Colonic mucosa (tissue), 4 donors: ENCODE results near the gene FRMD8. TPM values are rescaled to one million over a fixed set of nuclear protein-coding genes. Genes with fewer than 3 reads are reported as not detected.
A peak's percentile ranks its signal among the peaks of the same experiment; 100 is the strongest.

Experiments used
- DNase-seq: peaks from one replicate; pipeline ENCODE4 v3.0.0-alpha.2; 2020
- H3K27ac ChIP-seq: fragments of 200-600 bp; one replicate; pipeline ENCODE4 v1.8.0; 2021
- H3K27me3 ChIP-seq: fragments of 200-600 bp; one replicate; pipeline ENCODE4 v1.8.0; 2021
- H3K36me3 ChIP-seq: fragments of 200-600 bp; one replicate; pipeline ENCODE4 v1.8.0; 2021
- H3K4me1 ChIP-seq: fragments of 200-600 bp; one replicate; pipeline ENCODE4 v1.8.0; 2021; ENCODE audit warnings: mild to moderate bottlenecking
- H3K4me3 ChIP-seq: fragments of 200-600 bp; one replicate; pipeline ENCODE4 v1.8.0; 2021
- H3K9ac ChIP-seq, 2 donors: one replicate each; pipeline ENCODE4 v1.7.0; 2013; ENCODE audit warnings: control low read depth in 2 of 2, low read depth in 2 of 2, low read length in 2 of 2
- H3K9me3 ChIP-seq: fragments of 200-600 bp; one replicate; pipeline ENCODE4 v1.8.0; 2021
- intact Hi-C: fragments of 100-400 bp; cut with DNase I; formaldehyde crosslinking; loops from one replicate; pipeline ENCODE4 v1.14.1; 2022
- total RNA-seq, 2 donors: library from RNA; stranded (reverse); fragmentation: NEBNext Ultra II Directional in 1 of 2; extraction: Animal tissue kit (Norgen Biotek cat#: 25700) in 1 of 2; gene quantifications; one replicate each; pipeline ENCODE4 v1.2.1, GENCODE V29; 2021
- TF ChIP-seq, protein P1 (sequence below): fragments of 200-600 bp; IDR thresholded peaks from one replicate; pipeline ENCODE4 v1.8.0; 2022; ENCODE audit warnings: antibody characterized with exemption, mild to moderate bottlenecking
- donor health status: healthy.
- donor health status: DM: no; HTN: no; CAD: no.
- donor health status: DM: no; HTN: no; CAD: no.

FRMD8 gene
- total RNA-seq, 2 donors from 2014 or later: 30.7 to 43.9 TPM

- intact Hi-C loops: loop anchor here (5.0 kb wide), 1 partner anchor 34 kb away; no protein-coding TSS in a partner anchor
- Histone ChIP-seq H3K9me3 (no peaks in the 10 kb centered on the region), H3K4me1 (peaks cover 13% of the 10 kb centered on the region), H3K36me3 (no peaks in the 10 kb centered on the region), H3K9ac (peak overlapping the region in 1 of 2 donors; percentile 31), H3K27me3 (no peaks in the 10 kb centered on the region), H3K4me3 (no peak overlapping the region), H3K27ac (peak overlapping the region; percentile 98)
- TF ChIP-seq, protein P1, sequence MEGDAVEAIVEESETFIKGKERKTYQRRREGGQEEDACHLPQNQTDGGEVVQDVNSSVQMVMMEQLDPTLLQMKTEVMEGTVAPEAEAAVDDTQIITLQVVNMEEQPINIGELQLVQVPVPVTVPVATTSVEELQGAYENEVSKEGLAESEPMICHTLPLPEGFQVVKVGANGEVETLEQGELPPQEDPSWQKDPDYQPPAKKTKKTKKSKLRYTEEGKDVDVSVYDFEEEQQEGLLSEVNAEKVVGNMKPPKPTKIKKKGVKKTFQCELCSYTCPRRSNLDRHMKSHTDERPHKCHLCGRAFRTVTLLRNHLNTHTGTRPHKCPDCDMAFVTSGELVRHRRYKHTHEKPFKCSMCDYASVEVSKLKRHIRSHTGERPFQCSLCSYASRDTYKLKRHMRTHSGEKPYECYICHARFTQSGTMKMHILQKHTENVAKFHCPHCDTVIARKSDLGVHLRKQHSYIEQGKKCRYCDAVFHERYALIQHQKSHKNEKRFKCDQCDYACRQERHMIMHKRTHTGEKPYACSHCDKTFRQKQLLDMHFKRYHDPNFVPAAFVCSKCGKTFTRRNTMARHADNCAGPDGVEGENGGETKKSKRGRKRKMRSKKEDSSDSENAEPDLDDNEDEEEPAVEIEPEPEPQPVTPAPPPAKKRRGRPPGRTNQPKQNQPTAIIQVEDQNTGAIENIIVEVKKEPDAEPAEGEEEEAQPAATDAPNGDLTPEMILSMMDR: no peak
- DNase-seq: no peak
Observed at GRCh38 chr11:65383778-65384177, 2.7 kb upstream of the FRMD8 start.

DNA sequence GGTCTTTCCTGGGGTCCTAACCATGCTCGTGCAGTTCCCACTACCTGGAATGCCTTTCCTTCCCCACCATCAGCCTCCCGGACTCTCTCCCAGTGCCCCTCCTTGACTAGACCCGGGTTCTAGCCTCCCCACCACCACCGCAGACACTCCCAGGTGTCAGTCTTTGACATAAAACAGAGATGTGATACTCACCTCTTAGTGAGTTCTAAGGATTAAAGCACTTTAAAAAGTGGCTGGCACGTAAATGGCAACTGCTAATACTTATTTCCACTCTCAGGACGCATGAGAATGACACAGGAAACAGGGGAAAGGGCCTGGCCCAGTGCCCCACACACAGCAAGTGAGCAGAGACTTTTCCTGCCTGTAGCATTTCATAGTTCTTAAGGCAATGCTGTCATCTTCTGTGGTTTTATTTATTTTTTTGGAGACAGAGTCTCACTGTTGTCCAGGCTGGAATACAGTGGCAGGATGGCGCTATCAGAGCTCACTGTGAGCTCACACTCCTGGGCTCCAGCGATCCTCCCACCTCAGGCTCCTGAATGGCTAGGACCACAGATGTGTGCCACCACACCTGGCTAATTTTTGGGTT is 2.0 kb upstream of the FRMD8 start:
- H3K27me3 ChIP-seq: no peaks in the 10 kb centered on the region
- intact Hi-C loops: loop anchor here (5.0 kb wide), 1 partner anchor 33 kb away; no protein-coding TSS in a partner anchor
- TF ChIP-seq, protein P1: no peak
- no peak overlapping the region for H3K4me3 ChIP-seq
- H3K9me3 ChIP-seq: no peaks in the 10 kb centered on the region
- H3K27ac ChIP-seq: peak overlapping the region; percentile 98
- no peaks in the 10 kb centered on the region for H3K36me3 ChIP-seq
- peaks cover 17% of the 10 kb centered on the region for H3K4me1 ChIP-seq
- DNase-seq: no peak
- peak overlapping the region; percentile 31 to 32 for H3K9ac ChIP-seq

- no peak for DNase-seq
- H3K36me3 ChIP-seq: no peaks in the 10 kb centered on the region
- peak overlapping the region in 1 of 2 donors; percentile 1 for H3K9ac ChIP-seq
- TF ChIP-seq, protein P1: no peak
- H3K4me1 ChIP-seq: peaks cover 15% of the 10 kb centered on the region
- no peaks in the 10 kb centered on the region for H3K27me3 ChIP-seq
- intact Hi-C loops: no loop called here
- no peaks in the 10 kb centered on the region for H3K9me3 ChIP-seq
- no peak overlapping the region for H3K4me3 ChIP-seq
- no peak overlapping the region for H3K27ac ChIP-seq
Observed at GRCh38 chr11:65388731-65389130, 2.3 kb downstream of the FRMD8 start.

GRCh38 chr11:65389294-65389980 is 3.0 kb downstream of the FRMD8 start:
- no peak for DNase-seq
- H3K4me3 ChIP-seq: no peak overlapping the region
- H3K36me3 ChIP-seq: peaks cover under 1% of the 10 kb centered on the region
- no peaks in the 10 kb centered on the region for H3K9me3 ChIP-seq
- H3K27me3 ChIP-seq: no peaks in the 10 kb centered on the region
- TF ChIP-seq, protein P1: no peak
- peaks cover 15% of the 10 kb centered on the region for H3K4me1 ChIP-seq
- intact Hi-C loops: no loop called here
- H3K9ac ChIP-seq: peak overlapping the region; percentile 26 to 34
- H3K27ac ChIP-seq: no peak overlapping the region

GRCh38 chr11:65390099-65390941 is 3.9 kb downstream of the FRMD8 start:
- no peak overlapping the region for H3K4me3 ChIP-seq
- DNase-seq: no peak
- no peaks in the 10 kb centered on the region for H3K9me3 ChIP-seq
- peaks cover 6% of the 10 kb centered on the region for H3K36me3 ChIP-seq
- intact Hi-C loops: no loop called here
- H3K9ac ChIP-seq: peak overlapping the region; percentile 24 to 34
- H3K27ac ChIP-seq: peak overlapping the region; percentile 22
- TF ChIP-seq, protein P1: no peak
- no peaks in the 10 kb centered on the region for H3K27me3 ChIP-seq
- H3K4me1 ChIP-seq: peaks cover 15% of the 10 kb centered on the region
